HG03103 (cell line): ENCODE measurements around the gene COL25A1.

ENCODE experiments used
- ATAC-seq: cut with Tn5 transposase; IDR thresholded peaks from one replicate; pipeline ENCODE4 v1.9.1; 2021; ENCODE audit warnings: low read depth; ENCODE audit not compliant: unreplicated experiment

Gene COL25A1

GRCh38 chr4:109216085-109216696, 86.3 kb downstream of the COL25A1 start:
- no peak for ATAC-seq

GRCh38 chr4:109215506-109215905, 87.0 kb downstream of the COL25A1 start:
- ATAC-seq = no peak

- no peak for ATAC-seq
Observed at GRCh38 chr4:109214622-109215301, 87.7 kb downstream of the COL25A1 start.

- no peak for ATAC-seq
Observed at GRCh38 chr4:109213056-109213455, 89.4 kb downstream of the COL25A1 start.

- no peak for ATAC-seq
Observed at GRCh38 chr4:109211671-109212070, 90.8 kb downstream of the COL25A1 start.

GRCh38 chr4:109209647-109210046, 92.8 kb downstream of the COL25A1 start:
- no peak for ATAC-seq

- no peak for ATAC-seq
Observed at GRCh38 chr4:109207898-109208297, 94.6 kb downstream of the COL25A1 start.

GRCh38 chr4:109207061-109207460, 95.4 kb downstream of the COL25A1 start:
- ATAC-seq = no peak

GRCh38 chr4:109206620-109207019, 95.8 kb downstream of the COL25A1 start:
- ATAC-seq = no peak

GRCh38 chr4:109205186-109205585, 97.3 kb downstream of the COL25A1 start:
- ATAC-seq = no peak

- ATAC-seq = no peak
Observed at GRCh38 chr4:109199585-109199984, 102.9 kb downstream of the COL25A1 start.

- ATAC-seq = no peak
Observed at GRCh38 chr4:109195646-109196045, 106.8 kb downstream of the COL25A1 start.

GRCh38 chr4:109191216-109191615, 111.2 kb downstream of the COL25A1 start:
- ATAC-seq = no peak

- ATAC-seq = no peak
Observed at GRCh38 chr4:109186458-109186945, 116.0 kb downstream of the COL25A1 start.

GRCh38 chr4:109185951-109186350, 116.5 kb downstream of the COL25A1 start:
- no peak for ATAC-seq

- no peak for ATAC-seq
Observed at GRCh38 chr4:109185548-109185947, 116.9 kb downstream of the COL25A1 start.

GRCh38 chr4:109184491-109184961, 117.9 kb downstream of the COL25A1 start:
- ATAC-seq = no peak

- no peak for ATAC-seq
Observed at GRCh38 chr4:109183931-109184490, 118.4 kb downstream of the COL25A1 start.

- ATAC-seq = no peak
Observed at GRCh38 chr4:109182696-109183095, 119.8 kb downstream of the COL25A1 start.

- ATAC-seq = no peak
Observed at GRCh38 chr4:109179061-109179460, 123.4 kb downstream of the COL25A1 start.

- ATAC-seq = no peak
Observed at GRCh38 chr4:109177096-109177810, 125.2 kb downstream of the COL25A1 start.
